ENCODE results near the gene HOXC10. TPM values are rescaled to one million over a fixed set of nuclear protein-coding genes. Genes with fewer than 3 reads are reported as not detected.

HOXC10 gene
- polyA plus RNA-seq, 3 donors, result not detected

DNA sequence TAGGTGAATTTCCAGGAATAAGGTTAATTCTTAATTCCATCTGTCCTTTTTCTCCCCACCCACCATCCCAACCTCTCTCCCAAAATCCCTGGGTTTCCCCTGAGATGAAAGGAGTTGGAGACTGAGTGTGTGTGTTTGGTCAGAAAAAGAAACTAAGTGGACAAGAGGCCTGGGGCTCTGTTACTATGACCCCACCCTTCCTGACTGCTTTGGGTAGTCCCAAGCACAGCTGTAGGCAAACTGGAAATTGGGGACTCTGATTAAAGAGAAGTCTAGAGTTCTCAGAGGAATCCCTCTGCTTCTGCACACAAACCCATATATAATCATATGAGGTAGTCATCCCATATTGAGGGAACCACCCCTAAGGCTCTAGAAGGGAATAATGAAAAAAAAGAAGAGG lies 37.2 kb upstream of the HOXC10 start:
- Histone ChIP-seq H3K27ac (ENCODE audit: low read depth in 1 of 2, low read length in 2 of 2) (no peak overlapping the region), H4K20me1 (ENCODE audit: insufficient read depth, low read length) (no peaks in the 10 kb centered on the region), H3K36me3 (replicated peaks in 1 of 2; ENCODE audit: control insufficient read depth in 1 of 2, insufficient read depth in 2 of 2, low read length in 2 of 2) (no peaks in the 10 kb centered on the region), H2AFZ (ENCODE audit: insufficient read depth, low read depth, low read length, poor library complexity, severe bottlenecking) (no peak overlapping the region), H3K9me3 (replicated peaks in 1 of 2; ENCODE audit: control insufficient read depth in 1 of 2, insufficient read depth in 1 of 2, low read length in 2 of 2) (peaks cover 0 to 85% of the 10 kb centered on the region in 2 donors), H3K27me3 (ENCODE audit: control insufficient read depth in 2 of 2, insufficient read depth in 2 of 2, low read length in 2 of 2) (peaks cover 91 to 100% of the 10 kb centered on the region in 2 donors), H3K4me3 (replicated peaks in 1 of 3; ENCODE audit: low read depth in 2 of 3, low read length in 3 of 3) (no peak overlapping the region), H3K4me2 (replicated peaks; ENCODE audit: extremely low read depth, low read length, poor library complexity, severe bottlenecking) (no peak overlapping the region), H3K4me1 (ENCODE audit: control insufficient read depth in 1 of 2, insufficient read depth in 2 of 2, low read length in 2 of 2) (no peaks in the 10 kb centered on the region), H3K79me2 (ENCODE audit: insufficient read depth, low read length) (no peaks in the 10 kb centered on the region), H3K9ac (ENCODE audit: insufficient read depth, low read length, poor library complexity, severe bottlenecking) (no peak overlapping the region)
- TF ChIP-seq, protein P1, sequence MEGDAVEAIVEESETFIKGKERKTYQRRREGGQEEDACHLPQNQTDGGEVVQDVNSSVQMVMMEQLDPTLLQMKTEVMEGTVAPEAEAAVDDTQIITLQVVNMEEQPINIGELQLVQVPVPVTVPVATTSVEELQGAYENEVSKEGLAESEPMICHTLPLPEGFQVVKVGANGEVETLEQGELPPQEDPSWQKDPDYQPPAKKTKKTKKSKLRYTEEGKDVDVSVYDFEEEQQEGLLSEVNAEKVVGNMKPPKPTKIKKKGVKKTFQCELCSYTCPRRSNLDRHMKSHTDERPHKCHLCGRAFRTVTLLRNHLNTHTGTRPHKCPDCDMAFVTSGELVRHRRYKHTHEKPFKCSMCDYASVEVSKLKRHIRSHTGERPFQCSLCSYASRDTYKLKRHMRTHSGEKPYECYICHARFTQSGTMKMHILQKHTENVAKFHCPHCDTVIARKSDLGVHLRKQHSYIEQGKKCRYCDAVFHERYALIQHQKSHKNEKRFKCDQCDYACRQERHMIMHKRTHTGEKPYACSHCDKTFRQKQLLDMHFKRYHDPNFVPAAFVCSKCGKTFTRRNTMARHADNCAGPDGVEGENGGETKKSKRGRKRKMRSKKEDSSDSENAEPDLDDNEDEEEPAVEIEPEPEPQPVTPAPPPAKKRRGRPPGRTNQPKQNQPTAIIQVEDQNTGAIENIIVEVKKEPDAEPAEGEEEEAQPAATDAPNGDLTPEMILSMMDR (IDR thresholded peaks at IDR 0.05), result no peak
- peak overlapping the region in 1 of 2 donors; percentile 75 for H3K4me3 Mint-ChIP-seq
- intact Hi-C loops (cut with micrococcal nuclease), result no loop called here
- H3K27me3 Mint-ChIP-seq (ENCODE audit: low read depth in 3 of 3), result peaks cover 97 to 99% (median 98%) of the 10 kb centered on the region in 3 donors
- peaks cover 4 to 5% of the 10 kb centered on the region in 2 donors for H3K36me3 Mint-ChIP-seq
- no peak overlapping the region for H3K27ac Mint-ChIP-seq
- no peak for DNase-seq
- H3K9me3 Mint-ChIP-seq, result peaks cover 0 to 29% (median 15%) of the 10 kb centered on the region in 7 donors
- peaks cover 3% of the 10 kb centered on the region for H3K4me1 Mint-ChIP-seq

DNA sequence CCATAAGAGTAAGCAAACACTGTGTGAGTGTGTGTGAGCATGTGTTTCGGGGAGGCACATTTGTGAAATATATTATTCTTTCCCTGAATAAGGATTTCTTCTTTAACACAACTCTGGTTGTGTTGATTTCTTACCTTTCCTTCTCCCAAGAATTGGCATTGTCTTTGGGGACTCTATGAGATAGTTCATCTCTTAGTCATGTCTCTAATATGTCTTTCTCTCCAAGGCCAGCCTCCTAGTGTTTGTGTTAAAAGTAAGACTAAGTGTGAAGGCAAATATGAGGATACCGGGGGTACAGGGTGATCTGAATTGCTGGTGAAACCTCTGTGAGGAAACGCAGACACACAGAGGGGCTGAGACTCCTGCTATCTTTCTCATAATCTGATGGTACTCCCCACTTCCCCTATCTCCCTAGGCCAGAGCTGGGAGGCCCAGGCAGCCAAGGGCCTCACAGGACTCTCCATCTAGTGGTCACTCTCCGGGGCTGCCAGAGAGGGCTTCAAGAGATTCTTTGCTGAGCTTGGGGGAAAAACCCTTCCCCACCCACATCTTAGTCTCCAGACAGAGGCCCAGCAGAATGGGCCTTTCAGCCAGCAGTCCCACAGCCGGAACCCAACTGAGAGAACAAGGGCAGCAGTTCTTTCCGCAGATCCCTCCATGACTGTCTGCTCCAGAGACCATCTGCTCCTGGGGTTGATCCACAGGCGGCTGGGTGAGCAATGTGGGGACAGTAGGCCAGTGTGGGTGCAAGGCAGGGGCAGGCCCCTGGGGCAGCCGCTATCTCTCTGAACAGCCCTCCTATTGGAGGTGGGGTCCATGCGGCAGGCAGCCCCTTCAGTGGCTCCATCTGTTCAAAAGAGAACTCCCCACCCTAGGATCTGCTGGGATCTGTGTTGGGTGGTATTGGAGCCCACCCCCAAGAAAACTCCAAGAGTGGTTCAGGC lies 36.0 kb upstream of the HOXC10 start:
- no peak for DNase-seq
- H3K4me3 Mint-ChIP-seq, result peak overlapping the region in 1 of 2 donors; percentile 75
- WGBS (ENCODE audit: insufficient coverage), result 14% methylated on average over 2 of the region's 9 CpGs
- Histone ChIP-seq H4K20me1 (ENCODE audit: insufficient read depth, low read length) (no peaks in the 10 kb centered on the region), H3K36me3 (replicated peaks in 1 of 2; ENCODE audit: control insufficient read depth in 1 of 2, insufficient read depth in 2 of 2, low read length in 2 of 2) (no peaks in the 10 kb centered on the region), H3K4me2 (replicated peaks; ENCODE audit: extremely low read depth, low read length, poor library complexity, severe bottlenecking) (no peak overlapping the region), H3K79me2 (ENCODE audit: insufficient read depth, low read length) (no peaks in the 10 kb centered on the region), H3K27me3 (ENCODE audit: control insufficient read depth in 2 of 2, insufficient read depth in 2 of 2, low read length in 2 of 2) (peaks cover 91 to 100% of the 10 kb centered on the region in 2 donors), H3K9ac (ENCODE audit: insufficient read depth, low read length, poor library complexity, severe bottlenecking) (no peak overlapping the region), H3K9me3 (replicated peaks in 1 of 2; ENCODE audit: control insufficient read depth in 1 of 2, insufficient read depth in 1 of 2, low read length in 2 of 2) (peaks cover 0 to 89% of the 10 kb centered on the region in 2 donors), H3K27ac (ENCODE audit: low read depth in 1 of 2, low read length in 2 of 2) (no peak overlapping the region), H2AFZ (ENCODE audit: insufficient read depth, low read depth, low read length, poor library complexity, severe bottlenecking) (no peak overlapping the region), H3K4me3 (replicated peaks in 1 of 3; ENCODE audit: low read depth in 2 of 3, low read length in 3 of 3) (no peak overlapping the region), H3K4me1 (ENCODE audit: control insufficient read depth in 1 of 2, insufficient read depth in 2 of 2, low read length in 2 of 2) (no peaks in the 10 kb centered on the region)
- H3K27ac Mint-ChIP-seq, result no peak overlapping the region
- TF ChIP-seq, protein P1 (IDR thresholded peaks at IDR 0.05), result no peak
- peaks cover 4 to 6% of the 10 kb centered on the region in 2 donors for H3K36me3 Mint-ChIP-seq
- peaks cover 3% of the 10 kb centered on the region for H3K4me1 Mint-ChIP-seq
- peaks cover 0 to 38% (median 15%) of the 10 kb centered on the region in 7 donors for H3K9me3 Mint-ChIP-seq
- peaks cover 99 to 100% (median 100%) of the 10 kb centered on the region in 3 donors for H3K27me3 Mint-ChIP-seq (ENCODE audit: low read depth in 3 of 3)
- intact Hi-C loops (cut with micrococcal nuclease), result no loop called here

Measured in CD14-positive monocyte (primary cell).